Neuronal stem cell (in vitro differentiated cells): ENCODE measurements around the gene TAC3.

Source experiments
- DNase-seq: peaks from one replicate; pipeline ENCODE4 v3.0.0-alpha.2; 2013; ENCODE audit warnings: low spot score
- H2AFZ ChIP-seq: one replicate; pipeline ENCODE4 v1.6.1; 2013; ENCODE audit warnings: mild to moderate bottlenecking, low read length, inconsistent platforms
- H2AK5ac ChIP-seq: 2 replicates; pipeline ENCODE4 v1.6.1; 2013; ENCODE audit warnings: low read depth, mild to moderate bottlenecking, inconsistent platforms, low read length, moderate library complexity, mixed read lengths
- H2BK120ac ChIP-seq: 2 replicates; pipeline ENCODE4 v1.6.1; 2013; ENCODE audit warnings: low read depth, mild to moderate bottlenecking, inconsistent platforms, low read length, moderate library complexity, mixed read lengths
- H2BK12ac ChIP-seq: one replicate; pipeline ENCODE4 v1.6.1; 2013; ENCODE audit warnings: low read length, inconsistent platforms
- H2BK15ac ChIP-seq: 2 replicates; pipeline ENCODE4 v1.6.1; 2013; ENCODE audit warnings: mild to moderate bottlenecking, low read length, inconsistent platforms, mixed read lengths
- H2BK5ac ChIP-seq: one replicate; pipeline ENCODE4 v1.6.1; 2013; ENCODE audit warnings: inconsistent platforms, mild to moderate bottlenecking, low read length, moderate library complexity
- H3K14ac ChIP-seq: one replicate; pipeline ENCODE4 v1.6.1; 2013; ENCODE audit warnings: low read length, inconsistent platforms
- H3K18ac ChIP-seq: 2 replicates; pipeline ENCODE4 v1.6.1; 2013; ENCODE audit warnings: low read length, inconsistent platforms
- H3K23ac ChIP-seq: 2 replicates; pipeline ENCODE4 v1.6.1; 2013; ENCODE audit warnings: low read depth, mild to moderate bottlenecking, mixed read lengths, low read length, inconsistent platforms; ENCODE audit not compliant: poor library complexity
- H3K27ac ChIP-seq: replicated peaks from 3 replicates; pipeline ENCODE4 v1.5.1; 2013; ENCODE audit warnings: low read length, inconsistent platforms
- H3K27me3 ChIP-seq, 3 experiments: 2 replicates each; pipeline ENCODE4 v1.6.1; 2013; ENCODE audit warnings: low read length in 3 of 3, mild to moderate bottlenecking in 2 of 3, inconsistent platforms in 1 of 3, low read depth in 1 of 3, mixed read lengths in 1 of 3, moderate library complexity in 1 of 3; ENCODE audit not compliant: control insufficient read depth in 3 of 3, insufficient read depth in 3 of 3
- H3K36me3 ChIP-seq, 2 donors: replicated peaks in 1 of 2; 2 replicates each; pipeline ENCODE4 v1.6.1; 2013; ENCODE audit warnings: low read length in 2 of 2; ENCODE audit not compliant: control insufficient read depth in 2 of 2, insufficient read depth in 2 of 2
- H3K4ac ChIP-seq: 2 replicates; pipeline ENCODE4 v1.6.1; 2013; ENCODE audit warnings: inconsistent platforms, mild to moderate bottlenecking, low read length, moderate library complexity
- H3K4me1 ChIP-seq, 2 donors: 1 replicate in 1 of 2; 2 replicates in 1 of 2; pipeline ENCODE4 v1.6.1; 2013; ENCODE audit warnings: low read length in 2 of 2, low read depth in 1 of 2; ENCODE audit not compliant: control insufficient read depth in 2 of 2, insufficient read depth in 1 of 2
- H3K4me2 ChIP-seq: one replicate; pipeline ENCODE4 v1.6.1; 2013; ENCODE audit warnings: mild to moderate bottlenecking, low read length, inconsistent platforms; ENCODE audit not compliant: insufficient read depth, poor library complexity, severe bottlenecking
- H3K4me3 ChIP-seq, 2 donors: 2 replicates each; pipeline ENCODE4 v1.5.1; 2013; ENCODE audit warnings: low read length in 2 of 2, mild to moderate bottlenecking in 2 of 2, inconsistent platforms in 1 of 2, moderate library complexity in 1 of 2
- H3K79me1 ChIP-seq: one replicate; pipeline ENCODE4 v1.6.1; 2013; ENCODE audit warnings: low read depth, mild to moderate bottlenecking, inconsistent platforms, low read length, moderate library complexity
- H3K9ac ChIP-seq: one replicate; pipeline ENCODE4 v1.6.1; 2013; ENCODE audit warnings: mild to moderate bottlenecking, low read depth, low read length, inconsistent platforms; ENCODE audit not compliant: poor library complexity
- H3K9me3 ChIP-seq, 2 donors: replicated peaks in 1 of 2; 2 replicates each; pipeline versions ENCODE3 to v1.6.1; 2013; ENCODE audit warnings: low read length in 2 of 2, mild to moderate bottlenecking in 2 of 2, inconsistent platforms in 1 of 2, low read depth in 1 of 2, mixed read lengths in 1 of 2, moderate library complexity in 1 of 2; ENCODE audit not compliant: control insufficient read depth in 2 of 2, insufficient read depth in 1 of 2
- H4K8ac ChIP-seq: one replicate; pipeline ENCODE4 v1.6.1; 2013; ENCODE audit warnings: low read depth, mild to moderate bottlenecking, inconsistent platforms, low read length, moderate library complexity
- H4K91ac ChIP-seq: one replicate; pipeline ENCODE4 v1.6.1; 2013; ENCODE audit warnings: low read length, low read depth, mild to moderate bottlenecking, inconsistent platforms; ENCODE audit not compliant: poor library complexity
- WGBS, 2 donors: extraction: QIAGEN DNeasy Blood & Tissue Kit; methylation state at CpG; one replicate each; pipeline ENCODE4 v1.1.7; 2013; ENCODE audit warnings: missing lambda C conversion rate in 2 of 2, mixed read lengths in 1 of 2; ENCODE audit not compliant: insufficient read length in 2 of 2, insufficient replicate concordance in 1 of 2; ENCODE audit errors: extremely low coverage in 2 of 2; 5-methylcytosine and 5-hydroxymethylcytosine counted together

TAC3 gene

GRCh38 chr12:56991319-56992246 lies 24.7 kb downstream of the TAC3 start:
- H3K36me3 ChIP-seq, result peaks cover 8 to 14% of the 10 kb centered on the region in 2 donors
- H2BK120ac ChIP-seq, result no peak overlapping the region
- no peaks in the 10 kb centered on the region for H3K27me3 ChIP-seq
- no CpG with 5 or more reads among the region's 8 CpGs for whole genome bisulfite sequencing, 2 donors
- no peaks in the 10 kb centered on the region for H3K9me3 ChIP-seq
- no peak overlapping the region for H3K14ac ChIP-seq
- H4K91ac ChIP-seq, result no peak overlapping the region
- no peak overlapping the region for H3K4me3 ChIP-seq
- no peak overlapping the region for H3K9ac ChIP-seq
- no peak overlapping the region for H2AK5ac ChIP-seq
- no peak overlapping the region for H2AFZ ChIP-seq
- no peak overlapping the region for H2BK12ac ChIP-seq
- no peak overlapping the region for H4K8ac ChIP-seq
- H3K4me2 ChIP-seq, result no peak overlapping the region
- no peak overlapping the region for H3K23ac ChIP-seq
- H3K27ac ChIP-seq, result no peak overlapping the region
- H3K4ac ChIP-seq, result no peak overlapping the region
- H3K18ac ChIP-seq, result no peak overlapping the region
- H3K4me1 ChIP-seq, result no peaks in the 10 kb centered on the region
- H3K79me1 ChIP-seq, result no peaks in the 10 kb centered on the region
- no peak overlapping the region for H2BK15ac ChIP-seq
- DNase-seq, result no peak
- no peak overlapping the region for H2BK5ac ChIP-seq

GRCh38 chr12:56990648-56991318 lies 25.5 kb downstream of the TAC3 start:
- Histone ChIP-seq H2BK12ac (no peak overlapping the region), H3K4me2 (no peak overlapping the region), H2BK5ac (no peak overlapping the region), H2AK5ac (no peak overlapping the region), H2BK120ac (no peak overlapping the region), H3K9me3 (no peaks in the 10 kb centered on the region), H2AFZ (no peak overlapping the region), H3K4me1 (no peaks in the 10 kb centered on the region), H4K91ac (no peak overlapping the region), H4K8ac (no peak overlapping the region), H3K9ac (peak overlapping the region; percentile 5), H3K79me1 (no peaks in the 10 kb centered on the region), H3K36me3 (peaks cover 7 to 8% of the 10 kb centered on the region in 2 donors), H3K27ac (no peak overlapping the region), H3K4me3 (no peak overlapping the region), H3K14ac (no peak overlapping the region), H3K23ac (no peak overlapping the region), H3K27me3 (no peaks in the 10 kb centered on the region), H2BK15ac (no peak overlapping the region), H3K18ac (no peak overlapping the region), H3K4ac (no peak overlapping the region)
- no peak for DNase-seq
- no CpG with 5 or more reads among the region's 7 CpGs for WGBS, 2 donors

- Histone ChIP-seq H3K18ac (no peak overlapping the region), H2AFZ (no peak overlapping the region), H3K4me2 (no peak overlapping the region), H3K4ac (no peak overlapping the region), H3K4me3 (no peak overlapping the region), H2BK12ac (no peak overlapping the region), H3K27me3 (no peaks in the 10 kb centered on the region), H2AK5ac (no peak overlapping the region), H3K36me3 (peaks cover under 1% of the 10 kb centered on the region in 2 donors), H3K14ac (no peak overlapping the region), H2BK15ac (no peak overlapping the region), H2BK120ac (no peak overlapping the region), H4K8ac (no peak overlapping the region), H3K79me1 (no peaks in the 10 kb centered on the region), H2BK5ac (no peak overlapping the region), H3K4me1 (no peaks in the 10 kb centered on the region), H3K9me3 (no peaks in the 10 kb centered on the region), H3K23ac (no peak overlapping the region), H4K91ac (no peak overlapping the region), H3K9ac (no peak overlapping the region), H3K27ac (no peak overlapping the region)
- DNase-seq, result no peak
- no CpG with 5 or more reads among the region's 7 CpGs for WGBS, 2 donors
These were observed 26.3 kb downstream of the TAC3 start for GRCh38 chr12:56989861-56990610.
